Measurements from ENCODE around the gene MAGEF1. TPM values are rescaled to one million over a fixed set of nuclear protein-coding genes. Genes with fewer than 3 reads are reported as not detected.

MAGEF1 gene
- total and polyA plus RNA-seq, 2 donors (not counting 3 experiments of a cell fraction or from before 2014, with no cell fraction given), result 7.0 to 14.2 TPM

- intact Hi-C loops (cut with micrococcal nuclease) (no loop called here), dilution Hi-C loops (cut with MboI; ENCODE audit: extremely low pct_ligation_motif_present, low sequenced_read_pairs) (no loop called here)
- Histone ChIP-seq H3K36me3 (ENCODE audit: control insufficient read depth in 2 of 2, extremely low read depth in 1 of 2, insufficient read depth in 2 of 2, low read length in 2 of 2) (no peaks in the 10 kb centered on the region), H3K27me3 (ENCODE audit: control insufficient read depth in 2 of 2, insufficient read depth in 2 of 2, low read length in 2 of 2) (peaks cover 4 to 6% of the 10 kb centered on the region in 2 experiments), H3K27ac (ENCODE audit: insufficient read depth, low read depth, low read length) (no peak overlapping the region), H3K9me3 (replicated peaks; ENCODE audit: control insufficient read depth, insufficient read depth, low read length) (no peaks in the 10 kb centered on the region), H3K4me2 (ENCODE audit: insufficient read depth, low read length) (no peak overlapping the region), H2AFZ (ENCODE audit: low read depth, low read length) (no peak overlapping the region), H4K20me1 (replicated peaks; ENCODE audit: control insufficient read depth, extremely low read depth, insufficient read depth, low read length) (no peaks in the 10 kb centered on the region), H3K4me1 (ENCODE audit: control insufficient read depth, extremely low read depth, insufficient read depth, low read length) (no peaks in the 10 kb centered on the region), H3K9me1 (replicated peaks; ENCODE audit: control insufficient read depth, extremely low read depth, insufficient read depth, low read length) (no peaks in the 10 kb centered on the region), H3K4me3 (replicated peaks in 1 of 3; ENCODE audit: insufficient read depth in 1 of 3, low read depth in 1 of 3, low read length in 3 of 3) (no peak overlapping the region), H3K9ac (replicated peaks; ENCODE audit: extremely low read depth, insufficient read depth, low read length) (no peak overlapping the region), H3K79me2 (ENCODE audit: control insufficient read depth, insufficient read depth, low read length) (no peaks in the 10 kb centered on the region)
- ChIA-PET CTCF (interaction anchor here (0.8 to 2.1 kb wide), 4 partner anchors 9 to 188 kb away, joined by 3 to 6 read pairs (median 3); no protein-coding TSS in a partner anchor), POLR2A (no interaction called here)
- no peak for FAIRE-seq
- BruUV-seq (replicated peaks), result no TSS peak
- TF ChIP-seq MAX (IDR thresholded peaks at IDR 0.05; ENCODE audit: insufficient read depth, insufficient read length), result no peak
- no peak for TF ChIP-seq JUN (IDR thresholded peaks at IDR 0.05; ENCODE audit: borderline replicate concordance, insufficient read depth, insufficient read length, low read depth)
- no peak for TF ChIP-seq GATA2 (IDR thresholded peaks at IDR 0.05; ENCODE audit: insufficient read depth, insufficient read length, low read depth, low read length)
- no peak for TF ChIP-seq POLR2A (IDR thresholded peaks at IDR 0.05; ENCODE audit: low read depth, low read length)
- DNase-seq (ENCODE audit: low read depth, low spot score), result no peak
Measured at GRCh38 chr3:184748219-184749135, 36.6 kb upstream of the MAGEF1 start.

Data from endothelial cell of umbilical vein (primary cell).